Gastrocnemius medialis (tissue), 4 donors: ENCODE results near the gene SCN4A. TPM values are rescaled to one million over a fixed set of nuclear protein-coding genes. Genes with fewer than 3 reads are reported as not detected.

Experiments used
- ATAC-seq, 2 donors: fragments of 150-250 bp; one replicate each; pipeline ENCODE4 v1.9.1; 2016
- DNase-seq, 2 donors: peaks; one replicate each; pipeline ENCODE4 v3.0.0-alpha.2; 2019
- H3K27ac ChIP-seq, 4 donors: fragments of 200-600 bp; sonication (generic); 1 replicate in 1 of 4; 2 replicates in 3 of 4; pipeline ENCODE4 v1.5.1; 2016 to 2018; ENCODE audit warnings: mild to moderate bottlenecking in 2 of 4, moderate library complexity in 1 of 4
- H3K27me3 ChIP-seq, 3 donors: fragments of 200-600 bp; sonication (generic) in 2 of 3; 1 replicate in 1 of 3; 2 replicates in 2 of 3; pipeline versions ENCODE4 v1.5.1 to v1.6.0; 2016 to 2019; ENCODE audit warnings: mild to moderate bottlenecking in 1 of 3, moderate library complexity in 1 of 3
- H3K36me3 ChIP-seq, 2 donors: fragments of 200-600 bp; sonication (generic) in 1 of 2; one replicate each; pipeline ENCODE4 v1.5.1; 2017 to 2018
- H3K4me1 ChIP-seq, 2 donors: fragments of 200-600 bp; sonication (generic) in 1 of 2; one replicate each; pipeline ENCODE4 v1.5.1; 2016 to 2017; ENCODE audit warnings: mild to moderate bottlenecking in 2 of 2
- H3K4me3 ChIP-seq, 4 donors: fragments of 200-600 bp; sonication (generic) in 3 of 4; 1 replicate in 1 of 4; 2 replicates in 3 of 4; pipeline ENCODE4 v1.5.1; 2016 to 2019; ENCODE audit warnings: mild to moderate bottlenecking in 2 of 4
- H3K9me3 ChIP-seq, 3 donors: fragments of 200-600 bp; sonication (generic) in 2 of 3; 1 replicate in 1 of 3; 2 replicates in 2 of 3; pipeline ENCODE4 v1.5.1; 2016 to 2019
- CTCF ChIP-seq, 5 experiments: fragments of 450-650 bp in 3 of 5; fragments of 200-600 bp in 2 of 5; sonication (generic) in 2 of 5; IDR thresholded peaks in 4 of 5; conservative IDR thresholded peaks in 1 of 5; 1 replicate in 4 of 5; 2 replicates in 1 of 5; pipeline ENCODE4 v1.5.1; 2016 to 2019; ENCODE audit warnings: antibody characterized with exemption in 5 of 5, mild to moderate bottlenecking in 3 of 5, moderate library complexity in 3 of 5
- POLR2A ChIP-seq, 2 donors: fragments of 450-650 bp; IDR thresholded peaks; one replicate each; pipeline ENCODE4 v1.6.1; 2017; ENCODE audit warnings: antibody characterized with exemption in 2 of 2, mild to moderate bottlenecking in 2 of 2, moderate library complexity in 2 of 2
- in situ Hi-C, 4 donors: fragments of 200-750 bp; cut with MboI; loops; one replicate each; pipeline versions ENCODE4 v1.15.0 to v1.8.0; 2017; ENCODE audit warnings: low sequenced_read_pairs in 4 of 4
- intact Hi-C: fragments of 100-400 bp; cut with DNase I; formaldehyde crosslinking; loops from one replicate; pipeline ENCODE4 v1.15.1; 2023; ENCODE audit warnings: low total_unique reads
- total RNA-seq, 4 donors: library from RNA; depleted of rRNA; stranded (reverse); fragments of >200 nt; gene quantifications; one replicate each; pipeline versions ENCODE4 v1.1.0 to v1.2.3, GENCODE V29; 2016

The SCN4A gene
- total RNA-seq, 4 donors from 2014 or later: 45.3 to 107 (median 69.1) TPM

- no peaks in the 10 kb centered on the region for H3K27me3 ChIP-seq
- TF ChIP-seq POLR2A (IDR thresholded peaks at IDR 0.05): no peak
- TF ChIP-seq CTCF (IDR thresholded peaks at IDR 0.05 in 4 of 5, conservative IDR thresholded peaks at IDR 0.05 in 1 of 5): no peak
- peaks cover 0 to 13% of the 10 kb centered on the region in 2 donors for H3K36me3 ChIP-seq
- H3K27ac ChIP-seq: peak overlapping the region; percentile 96 to 100 (median 99)
- peaks cover 77% of the 10 kb centered on the region in 2 donors for H3K4me1 ChIP-seq
- DNase-seq (no peak), ATAC-seq (peak; percentile 1)
- intact Hi-C loops (loop anchor here (1.0 kb wide), 1 partner anchor 14 kb away; no protein-coding TSS in a partner anchor), in situ Hi-C loops (no loop called here)
- H3K9me3 ChIP-seq: no peaks in the 10 kb centered on the region
- H3K4me3 ChIP-seq: peak overlapping the region; percentile 2 to 28 (median 20)
Observed at GRCh38 chr17:63960430-63960829, 12.3 kb downstream of the SCN4A start.

GRCh38 chr17:63960006-63960405 lies 12.7 kb downstream of the SCN4A start:
- ATAC-seq (peak; percentile 38 to 49), DNase-seq (peak; percentile 85 to 96)
- peak; percentile 50 to 72 for TF ChIP-seq POLR2A (IDR thresholded peaks at IDR 0.05)
- peak in 1 of 5 experiments; percentile 31 for TF ChIP-seq CTCF (IDR thresholded peaks at IDR 0.05 in 4 of 5, conservative IDR thresholded peaks at IDR 0.05 in 1 of 5)
- Histone ChIP-seq H3K4me3 (peak overlapping the region in 3 of 4 donors; percentile 2 to 28 (median 24)), H3K27ac (peak overlapping the region; percentile 96 to 100 (median 99)), H3K36me3 (peaks cover 0 to 13% of the 10 kb centered on the region in 2 donors), H3K9me3 (no peaks in the 10 kb centered on the region), H3K27me3 (no peaks in the 10 kb centered on the region), H3K4me1 (peaks cover 79 to 82% of the 10 kb centered on the region in 2 donors)
- intact Hi-C loops (loop anchor here (1.0 kb wide), 1 partner anchor 14 kb away; no protein-coding TSS in a partner anchor), in situ Hi-C loops (no loop called here)

DNA sequence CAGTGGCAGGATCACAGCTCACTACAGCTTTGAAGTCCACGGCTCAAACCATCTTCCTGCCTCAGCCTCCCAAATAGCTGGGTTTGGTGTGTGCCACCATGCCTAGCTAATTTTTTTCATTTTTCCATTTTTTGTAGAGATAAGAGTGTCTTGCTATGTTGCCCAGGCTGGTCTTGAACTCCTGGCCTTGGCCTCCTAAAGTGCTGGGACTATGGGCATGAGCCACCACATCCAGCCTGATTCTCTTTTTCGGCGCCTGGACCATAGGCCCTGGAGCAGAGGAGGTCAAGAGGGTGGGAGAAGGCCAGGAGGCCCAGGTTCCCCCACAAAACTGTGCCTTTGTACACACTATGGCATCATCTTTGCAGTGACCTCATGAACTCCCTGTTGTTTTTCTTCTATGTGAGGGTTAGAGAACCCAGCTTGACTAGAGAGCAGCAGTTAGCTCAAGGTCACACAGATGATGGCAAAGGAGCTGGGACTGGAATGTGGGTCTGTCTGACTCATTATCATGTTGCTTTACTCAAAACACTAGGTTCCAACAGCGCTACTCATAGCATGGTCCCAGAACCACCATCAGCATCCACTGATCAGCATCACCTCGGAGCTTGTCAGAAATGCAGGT lies 16.3 kb downstream of the SCN4A start:
- H3K36me3 ChIP-seq: peaks cover 0 to 13% of the 10 kb centered on the region in 2 donors
- in situ Hi-C loops: no loop called here
- no peak for ATAC-seq
- TF ChIP-seq CTCF (IDR thresholded peaks at IDR 0.05 in 4 of 5, conservative IDR thresholded peaks at IDR 0.05 in 1 of 5): no peak
- TF ChIP-seq POLR2A (IDR thresholded peaks at IDR 0.05): no peak
- DNase-seq: no peak
- no peaks in the 10 kb centered on the region for H3K9me3 ChIP-seq
- H3K4me1 ChIP-seq: peaks cover 66 to 78% of the 10 kb centered on the region in 2 donors
- H3K27me3 ChIP-seq: no peaks in the 10 kb centered on the region
- H3K4me3 ChIP-seq: no peak overlapping the region
- peak overlapping the region; percentile 96 to 100 (median 99) for H3K27ac ChIP-seq
- intact Hi-C loops: no loop called here

- TF ChIP-seq POLR2A (IDR thresholded peaks at IDR 0.05): no peak
- no peak for TF ChIP-seq CTCF (IDR thresholded peaks at IDR 0.05 in 4 of 5, conservative IDR thresholded peaks at IDR 0.05 in 1 of 5)
- in situ Hi-C loops: no loop called here
- Histone ChIP-seq H3K4me3 (no peak overlapping the region), H3K27ac (peak overlapping the region; percentile 96 to 100 (median 99)), H3K4me1 (peaks cover 62 to 80% of the 10 kb centered on the region in 2 donors), H3K36me3 (peaks cover 0 to 13% of the 10 kb centered on the region in 2 donors), H3K9me3 (no peaks in the 10 kb centered on the region), H3K27me3 (no peaks in the 10 kb centered on the region)
- DNase-seq (no peak), ATAC-seq (no peak)
- intact Hi-C loops: no loop called here
Observed at GRCh38 chr17:63955791-63956190, 16.9 kb downstream of the SCN4A start.
